MCF 10A (cell line): ENCODE measurements around the gene IGFLR1. TPM values are rescaled to one million over a fixed set of nuclear protein-coding genes. Genes with fewer than 3 reads are reported as not detected.
A peak's percentile ranks its signal among the peaks of the same experiment; 100 is the strongest.

Experiments used
- BruUV-seq: library from RNA; stranded (reverse); fragments of 400-500 nt; replicated peaks from 2 replicates; lab custom pipeline; 2021; lab: Mats Ljungman, UMichigan
- CTCF ChIA-PET: fragments of 300-600 bp; sonication (Branson Sonifier 250); formaldehyde crosslinking; extraction: SDS; loops from one replicate; lab custom pipeline; 2021; ENCODE audit warnings: antibody characterized with exemption, inconsistent platforms; lab: Yijun Ruan, JAX
- POLR2A ChIA-PET: fragments of 300-600, 350-650 bp; sonication (Branson Sonifier 250); formaldehyde crosslinking; extraction: SDS; loops from one replicate; lab custom pipeline; 2020; ENCODE audit warnings: antibody characterized with exemption, inconsistent platforms; lab: Yijun Ruan, JAX
- DNase-seq: peaks from one replicate; pipeline ENCODE4 v3.0.0-alpha.2; 2018; ENCODE audit not compliant: unreplicated experiment
- H3K27ac Mint-ChIP-seq: one replicate; pipeline ENCODE4 v1.8.0; 2022; ENCODE audit warnings: mild to moderate bottlenecking, low read depth, mixed read lengths; ENCODE audit not compliant: unreplicated experiment
- H3K27me3 Mint-ChIP-seq: one replicate; pipeline ENCODE4 v1.8.0; 2022; ENCODE audit warnings: mixed read lengths; ENCODE audit not compliant: insufficient read depth, unreplicated experiment
- H3K36me3 Mint-ChIP-seq: one replicate; pipeline ENCODE4 v1.8.0; 2022; ENCODE audit warnings: mild to moderate bottlenecking, moderate library complexity, mixed read lengths; ENCODE audit not compliant: insufficient read depth, unreplicated experiment
- H3K4me1 Mint-ChIP-seq: one replicate; pipeline ENCODE4 v1.8.0; 2022; ENCODE audit warnings: mixed read lengths; ENCODE audit not compliant: insufficient read depth, unreplicated experiment
- H3K4me3 Mint-ChIP-seq: one replicate; pipeline ENCODE4 v1.8.0; 2022; ENCODE audit warnings: mild to moderate bottlenecking, moderate library complexity, mixed read lengths; ENCODE audit not compliant: unreplicated experiment
- H3K9me3 Mint-ChIP-seq: one replicate; pipeline ENCODE4 v1.8.0; 2022; ENCODE audit warnings: mixed read lengths; ENCODE audit not compliant: unreplicated experiment
- CTCF ChIP-seq: fragments of 200-600 bp; IDR thresholded peaks from one replicate; pipeline ENCODE4 v1.8.0; 2022; ENCODE audit warnings: antibody characterized with exemption, mild to moderate bottlenecking; ENCODE audit not compliant: unreplicated experiment
- intact Hi-C: fragments of 100-400 bp; cut with micrococcal nuclease; formaldehyde crosslinking; loops from 2 replicates; pipeline ENCODE4 v1.14.1; 2022
- total RNA-seq: library from RNA; stranded (reverse); gene quantifications from 2 replicates; pipeline ENCODE4 v1.2.3, GENCODE V29; 2022

IGFLR1 gene
- total RNA-seq, 1 experiment from 2014 or later = 4.2 TPM

- ChIA-PET CTCF (no interaction called here), POLR2A (no interaction called here)
- intact Hi-C loops = no loop called here
- Mint-ChIP-seq H3K27me3 (no peaks in the 10 kb centered on the region), H3K4me1 (no peaks in the 10 kb centered on the region), H3K27ac (no peak overlapping the region), H3K9me3 (no peaks in the 10 kb centered on the region), H3K4me3 (no peak overlapping the region), H3K36me3 (peaks cover 74% of the 10 kb centered on the region)
- TF ChIP-seq CTCF = no peak
- no peak for DNase-seq
- no TSS peak for BruUV-seq
These were observed 13.2 kb downstream of the IGFLR1 start for GRCh38 chr19:35729021-35729420.

GRCh38 chr19:35727956-35728706 is 14.1 kb downstream of the IGFLR1 start:
- no peaks in the 10 kb centered on the region for H3K4me1 Mint-ChIP-seq
- no peak for DNase-seq
- POLR2A ChIA-PET = interaction anchor here (1.1 to 1.2 kb wide), 2 partner anchors 12 to 17 kb away, joined by 4 to 5 read pairs; partner anchors contain the start of genes PSENEN and U2AF1L4
- H3K36me3 Mint-ChIP-seq = peaks cover 78% of the 10 kb centered on the region
- H3K9me3 Mint-ChIP-seq = no peaks in the 10 kb centered on the region
- no TSS peak for BruUV-seq
- H3K27ac Mint-ChIP-seq = peak overlapping the region; percentile 4
- no peaks in the 10 kb centered on the region for H3K27me3 Mint-ChIP-seq
- no peak for TF ChIP-seq CTCF
- intact Hi-C loops = no loop called here
- CTCF ChIA-PET = interaction anchor here (0.5 to 0.7 kb wide), 3 partner anchors 179 to 286 kb away, joined by 3 read pairs; no protein-coding TSS in a partner anchor
- H3K4me3 Mint-ChIP-seq = no peak overlapping the region

GRCh38 chr19:35727053-35727955 is 14.9 kb downstream of the IGFLR1 start:
- no TSS peak for BruUV-seq
- intact Hi-C loops = no loop called here
- H3K27ac Mint-ChIP-seq = no peak overlapping the region
- ChIA-PET POLR2A (interaction anchor here (1.1 to 1.2 kb wide), 2 partner anchors 13 to 18 kb away, joined by 4 to 5 read pairs; partner anchors contain the start of genes PSENEN and U2AF1L4), CTCF (interaction anchor here (0.6 to 0.7 kb wide), 2 partner anchors 178 to 180 kb away, joined by 3 read pairs; no protein-coding TSS in a partner anchor)
- no peaks in the 10 kb centered on the region for H3K4me1 Mint-ChIP-seq
- no peak overlapping the region for H3K4me3 Mint-ChIP-seq
- no peaks in the 10 kb centered on the region for H3K9me3 Mint-ChIP-seq
- peaks cover 85% of the 10 kb centered on the region for H3K36me3 Mint-ChIP-seq
- no peaks in the 10 kb centered on the region for H3K27me3 Mint-ChIP-seq
- no peak for TF ChIP-seq CTCF
- no peak for DNase-seq
